ENCODE data around the gene HEATR5A. TPM values are rescaled to one million over a fixed set of nuclear protein-coding genes. Genes with fewer than 3 reads are reported as not detected.
A peak's percentile ranks its signal among the peaks of the same experiment; 100 is the strongest.

The HEATR5A gene
- polyA plus RNA-seq, 1 of the 3 experiments (the other 2 are of a cell fraction) = 7.1 TPM

GRCh38 chr14:31449971-31450610 is 29.7 kb upstream of the HEATR5A start (continued):
- TF ChIP-seq CTCF (IDR thresholded peaks at IDR 0.05) = peak; percentile 77
- TF ChIP-seq, protein P1, sequence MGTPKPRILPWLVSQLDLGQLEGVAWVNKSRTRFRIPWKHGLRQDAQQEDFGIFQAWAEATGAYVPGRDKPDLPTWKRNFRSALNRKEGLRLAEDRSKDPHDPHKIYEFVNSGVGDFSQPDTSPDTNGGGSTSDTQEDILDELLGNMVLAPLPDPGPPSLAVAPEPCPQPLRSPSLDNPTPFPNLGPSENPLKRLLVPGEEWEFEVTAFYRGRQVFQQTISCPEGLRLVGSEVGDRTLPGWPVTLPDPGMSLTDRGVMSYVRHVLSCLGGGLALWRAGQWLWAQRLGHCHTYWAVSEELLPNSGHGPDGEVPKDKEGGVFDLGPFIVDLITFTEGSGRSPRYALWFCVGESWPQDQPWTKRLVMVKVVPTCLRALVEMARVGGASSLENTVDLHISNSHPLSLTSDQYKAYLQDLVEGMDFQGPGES (IDR thresholded peaks at IDR 0.05; ENCODE audit: low read depth, low read length) = no peak
- peak; percentile 59; the same call in 1 of the 2 replicates for TF ChIP-seq GATA2 (CRISPR knock-in tag; IDR thresholded peaks at IDR 0.05)

DNA sequence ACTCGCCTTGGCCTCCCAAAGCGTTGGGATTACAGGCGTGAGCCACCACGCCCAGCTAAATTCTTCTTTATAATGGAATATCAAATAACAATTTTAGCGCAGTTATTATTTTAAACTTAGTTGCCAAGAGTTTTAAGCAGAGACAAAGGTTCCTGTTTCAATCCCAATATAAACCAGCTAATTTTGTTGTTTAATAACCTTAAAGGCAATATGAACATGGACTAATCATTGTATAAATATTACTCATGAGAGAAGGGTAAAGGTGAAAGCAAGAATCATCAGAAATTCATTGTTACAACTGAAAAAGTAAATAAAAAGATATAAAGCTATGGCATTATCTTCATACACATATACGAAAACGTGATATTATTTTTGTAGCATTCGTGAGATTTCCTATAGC is 28.8 kb upstream of the HEATR5A start:
- 75% methylated on average over 8 of the region's 8 CpGs for WGBS (ENCODE audit: low lambda C conversion rate)
- H3K36me3 ChIP-seq (replicated peaks in 1 of 2; ENCODE audit: control insufficient read depth in 1 of 2, insufficient read depth in 2 of 2, low read length in 1 of 2) = peaks cover 38 to 45% of the 10 kb centered on the region in 2 experiments
- H3K4me1 ChIP-seq (ENCODE audit: control insufficient read depth in 1 of 2, insufficient read depth in 2 of 2, low read depth in 1 of 2, low read length in 1 of 2) = peaks cover 4 to 5% of the 10 kb centered on the region in 2 experiments; a peak in 1 of 4 replicates
- no peak overlapping the region for H3K4me3 ChIP-seq (ENCODE audit: low read depth in 2 of 2, low read length in 1 of 2)
- H3K4me2 ChIP-seq = no peak overlapping the region
- H3K9ac ChIP-seq = no peak overlapping the region
- H2AFZ ChIP-seq (ENCODE audit: low read depth) = no peak overlapping the region
- CTCF ChIA-PET = interaction anchor here (0.6 to 2.0 kb wide), 13 partner anchors 14 to 1806 kb away, joined by 3 to 12 read pairs (median 6); partner anchors contain the start of genes HEATR5A and HECTD1
- H3K27me3 ChIP-seq (ENCODE audit: insufficient read depth) = no peaks in the 10 kb centered on the region
- peaks cover 3% of the 10 kb centered on the region; the same call in 1 of the 2 replicates for H3K79me2 ChIP-seq (ENCODE audit: insufficient read depth)
- no peaks in the 10 kb centered on the region for H3K9me2 ChIP-seq
- H4K20me1 ChIP-seq (ENCODE audit: insufficient read depth) = no peaks in the 10 kb centered on the region
- H3K27ac ChIP-seq (ENCODE audit: low read depth in 2 of 2, low read length in 1 of 2) = no peak overlapping the region
- DNase-seq = no peak
- H3K9me3 ChIP-seq = no peaks in the 10 kb centered on the region
- no peaks in the 10 kb centered on the region for H3F3A ChIP-seq (replicated peaks; ENCODE audit: insufficient read depth)
- TF ChIP-seq EP300 (IDR thresholded peaks at IDR 0.05; ENCODE audit: borderline replicate concordance in 1 of 2, low read depth in 1 of 2, low read length in 1 of 2) (no peak), FOXM1 (IDR thresholded peaks at IDR 0.05; ENCODE audit: low read depth) (no peak), MAX (IDR thresholded peaks at IDR 0.05; ENCODE audit: low read depth) (no peak), RFX5 (IDR thresholded peaks at IDR 0.05; ENCODE audit: low read length) (no peak), REST (IDR thresholded peaks at IDR 0.05; ENCODE audit: low read depth, low read length) (no peak), GATA2 (CRISPR knock-in tag; IDR thresholded peaks at IDR 0.05) (no peak)
- POLR2A ChIA-PET = no interaction called here
